ENCODE results near the gene KIF21A.

DNA sequence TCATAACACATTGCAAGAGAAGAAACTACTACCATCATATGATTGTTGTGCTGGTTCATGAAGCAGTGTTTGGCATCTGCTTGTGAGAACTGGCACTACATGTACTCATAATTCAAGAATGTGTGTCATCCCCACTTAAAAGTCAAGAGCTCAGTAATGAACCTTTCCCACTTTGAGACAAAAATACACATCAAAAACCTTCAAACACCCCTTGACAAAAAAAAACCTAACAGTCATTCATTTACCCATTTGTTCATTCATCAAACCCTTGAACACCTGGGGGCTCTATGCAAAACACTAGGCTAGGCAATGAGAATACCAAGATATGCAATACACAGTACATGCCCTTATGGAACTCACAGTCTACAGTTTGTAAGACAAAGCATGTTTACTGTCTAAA is 40.0 kb downstream of the KIF21A start:
- TF ChIP-seq, protein P1, sequence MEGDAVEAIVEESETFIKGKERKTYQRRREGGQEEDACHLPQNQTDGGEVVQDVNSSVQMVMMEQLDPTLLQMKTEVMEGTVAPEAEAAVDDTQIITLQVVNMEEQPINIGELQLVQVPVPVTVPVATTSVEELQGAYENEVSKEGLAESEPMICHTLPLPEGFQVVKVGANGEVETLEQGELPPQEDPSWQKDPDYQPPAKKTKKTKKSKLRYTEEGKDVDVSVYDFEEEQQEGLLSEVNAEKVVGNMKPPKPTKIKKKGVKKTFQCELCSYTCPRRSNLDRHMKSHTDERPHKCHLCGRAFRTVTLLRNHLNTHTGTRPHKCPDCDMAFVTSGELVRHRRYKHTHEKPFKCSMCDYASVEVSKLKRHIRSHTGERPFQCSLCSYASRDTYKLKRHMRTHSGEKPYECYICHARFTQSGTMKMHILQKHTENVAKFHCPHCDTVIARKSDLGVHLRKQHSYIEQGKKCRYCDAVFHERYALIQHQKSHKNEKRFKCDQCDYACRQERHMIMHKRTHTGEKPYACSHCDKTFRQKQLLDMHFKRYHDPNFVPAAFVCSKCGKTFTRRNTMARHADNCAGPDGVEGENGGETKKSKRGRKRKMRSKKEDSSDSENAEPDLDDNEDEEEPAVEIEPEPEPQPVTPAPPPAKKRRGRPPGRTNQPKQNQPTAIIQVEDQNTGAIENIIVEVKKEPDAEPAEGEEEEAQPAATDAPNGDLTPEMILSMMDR (IDR thresholded peaks at IDR 0.05), result no peak
- no peak for TF ChIP-seq POLR2A (IDR thresholded peaks at IDR 0.05)

Measured in lower leg skin (tissue), 3 donors.